ENCODE measurements around the gene TSHZ2.

- TF ChIP-seq, protein P1, sequence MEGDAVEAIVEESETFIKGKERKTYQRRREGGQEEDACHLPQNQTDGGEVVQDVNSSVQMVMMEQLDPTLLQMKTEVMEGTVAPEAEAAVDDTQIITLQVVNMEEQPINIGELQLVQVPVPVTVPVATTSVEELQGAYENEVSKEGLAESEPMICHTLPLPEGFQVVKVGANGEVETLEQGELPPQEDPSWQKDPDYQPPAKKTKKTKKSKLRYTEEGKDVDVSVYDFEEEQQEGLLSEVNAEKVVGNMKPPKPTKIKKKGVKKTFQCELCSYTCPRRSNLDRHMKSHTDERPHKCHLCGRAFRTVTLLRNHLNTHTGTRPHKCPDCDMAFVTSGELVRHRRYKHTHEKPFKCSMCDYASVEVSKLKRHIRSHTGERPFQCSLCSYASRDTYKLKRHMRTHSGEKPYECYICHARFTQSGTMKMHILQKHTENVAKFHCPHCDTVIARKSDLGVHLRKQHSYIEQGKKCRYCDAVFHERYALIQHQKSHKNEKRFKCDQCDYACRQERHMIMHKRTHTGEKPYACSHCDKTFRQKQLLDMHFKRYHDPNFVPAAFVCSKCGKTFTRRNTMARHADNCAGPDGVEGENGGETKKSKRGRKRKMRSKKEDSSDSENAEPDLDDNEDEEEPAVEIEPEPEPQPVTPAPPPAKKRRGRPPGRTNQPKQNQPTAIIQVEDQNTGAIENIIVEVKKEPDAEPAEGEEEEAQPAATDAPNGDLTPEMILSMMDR (IDR thresholded peaks at IDR 0.05), result no peak
- no peak for TF ChIP-seq ZFX (IDR thresholded peaks at IDR 0.05; ENCODE audit: borderline replicate concordance)
These were observed 530.7 kb downstream of the TSHZ2 start for GRCh38 chr20:53502820-53503219.
